T47D (cell line): ENCODE measurements around the gene SMARCB1.

Experiments
- DNase-seq, 2 experiments: peaks; one replicate each; pipeline versions ENCODE4 v3.0.0 to v3.0.0-alpha.2; 2011 to 2012; ENCODE audit warnings: low read depth in 1 of 2, low spot score in 1 of 2
- JUND ChIP-seq: IDR thresholded peaks from 2 replicates; pipeline ENCODE4 v1.6.1; 2012; ENCODE audit warnings: low read depth
- in situ Hi-C: cut with HindIII; loops from 2 replicates; pipeline ENCODE4 v1.10.0; 2016; ENCODE audit warnings: low sequenced_read_pairs, low pct_unique_long_range_greater_than_20kb

Gene SMARCB1

DNA sequence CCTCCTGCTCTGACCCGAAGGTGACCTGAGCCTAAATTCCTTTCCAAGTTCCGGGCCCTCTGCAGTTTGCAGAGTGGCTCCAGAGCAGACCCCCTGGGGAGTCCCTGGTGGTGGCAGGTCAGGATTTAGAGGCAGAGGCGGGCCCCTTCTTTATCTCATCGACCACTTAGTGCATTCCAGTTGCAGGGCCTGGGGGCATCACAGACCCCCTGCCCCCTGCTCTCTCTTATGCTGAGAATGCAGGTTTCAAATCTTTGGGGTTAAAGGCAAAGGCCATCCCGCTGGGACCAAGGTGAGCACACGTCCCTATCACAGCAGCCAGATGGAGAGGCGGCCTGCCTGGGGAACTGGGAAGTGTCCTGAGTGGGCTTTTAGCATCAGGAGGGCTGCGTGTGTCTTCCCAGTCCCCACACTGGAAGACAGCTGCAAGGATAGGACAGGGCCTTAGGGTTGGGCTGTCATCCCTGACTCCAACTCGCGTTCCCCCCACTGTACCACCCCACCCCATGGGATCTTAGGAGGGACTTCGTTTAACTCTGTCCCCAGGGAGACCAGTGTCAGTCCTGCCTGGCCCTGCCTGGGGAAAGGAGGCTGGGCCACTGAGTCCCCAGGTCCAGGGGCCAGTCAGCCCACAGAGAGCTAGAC lies 40.7 kb downstream of the SMARCB1 start:
- in situ Hi-C loops, result no loop called here
- no peak for DNase-seq
- TF ChIP-seq JUND, result no peak

DNA sequence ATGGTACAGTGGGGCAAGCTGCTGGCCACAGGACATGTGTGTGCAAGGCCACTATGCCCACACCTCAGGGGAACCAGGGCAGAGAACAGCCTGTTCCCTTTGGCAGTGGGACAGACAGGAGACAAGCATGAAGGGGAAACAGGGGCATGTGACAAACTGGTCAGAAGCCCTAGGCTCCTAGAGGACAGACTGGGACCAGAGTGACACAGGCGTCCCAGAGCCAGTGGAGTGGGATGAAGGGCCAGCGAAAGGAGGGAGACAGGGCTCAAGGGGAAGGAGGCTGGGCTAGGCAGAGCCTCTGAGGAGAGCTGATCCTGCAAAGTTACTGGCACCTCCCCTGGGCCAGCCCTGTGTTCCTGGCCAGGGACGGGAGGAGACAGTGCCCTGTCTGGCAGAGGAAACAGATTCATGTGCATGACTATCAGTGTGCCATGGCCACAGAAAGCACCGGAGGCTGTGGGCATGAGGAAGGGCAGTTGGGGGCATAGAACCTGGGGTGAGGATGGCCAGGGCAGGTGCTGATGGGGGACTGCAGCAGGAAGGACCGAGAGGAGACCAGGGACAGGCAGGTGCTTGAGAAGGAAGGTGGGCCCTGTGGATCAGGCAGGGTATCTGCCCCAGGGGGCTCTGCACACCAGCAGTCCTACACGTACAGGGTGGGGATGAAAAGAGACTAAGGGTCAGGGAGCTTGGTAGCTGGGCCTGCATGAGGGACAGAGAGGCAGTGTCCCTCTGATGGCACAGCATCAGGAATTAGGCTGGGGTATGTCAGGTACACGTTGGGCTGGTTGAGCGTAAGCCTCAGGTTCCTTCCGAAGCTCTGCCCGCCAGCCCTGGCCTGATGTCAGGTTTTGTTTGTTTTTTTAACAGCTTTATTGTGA lies 42.3 kb downstream of the SMARCB1 start:
- in situ Hi-C loops, result no loop called here
- no peak for DNase-seq
- TF ChIP-seq JUND, result no peak

DNA sequence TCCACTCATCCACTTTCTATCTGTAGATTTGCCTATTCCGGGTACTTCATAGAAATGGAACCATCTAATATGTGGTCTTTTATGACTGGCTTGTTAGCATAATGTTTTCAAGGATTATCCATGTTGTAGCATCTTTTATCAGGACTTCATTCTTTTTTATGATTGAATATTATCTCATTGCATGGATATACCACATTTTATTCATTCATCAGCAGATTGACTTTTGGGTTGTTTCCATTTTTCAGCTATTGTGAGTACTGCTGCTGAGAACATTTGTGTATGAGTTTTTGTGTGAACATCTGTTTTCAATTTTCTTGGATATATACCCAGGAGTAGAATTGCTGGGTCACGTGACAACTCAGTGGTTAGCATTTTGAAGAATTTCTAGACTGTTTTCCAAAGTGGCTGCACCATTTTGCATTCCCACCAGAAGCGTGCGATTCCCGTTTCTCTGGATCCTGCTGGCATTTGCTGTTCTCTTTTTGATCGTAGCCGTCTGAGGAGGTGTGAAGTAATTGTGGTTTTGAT lies 43.1 kb downstream of the SMARCB1 start:
- in situ Hi-C loops, result no loop called here
- no peak for DNase-seq

DNA sequence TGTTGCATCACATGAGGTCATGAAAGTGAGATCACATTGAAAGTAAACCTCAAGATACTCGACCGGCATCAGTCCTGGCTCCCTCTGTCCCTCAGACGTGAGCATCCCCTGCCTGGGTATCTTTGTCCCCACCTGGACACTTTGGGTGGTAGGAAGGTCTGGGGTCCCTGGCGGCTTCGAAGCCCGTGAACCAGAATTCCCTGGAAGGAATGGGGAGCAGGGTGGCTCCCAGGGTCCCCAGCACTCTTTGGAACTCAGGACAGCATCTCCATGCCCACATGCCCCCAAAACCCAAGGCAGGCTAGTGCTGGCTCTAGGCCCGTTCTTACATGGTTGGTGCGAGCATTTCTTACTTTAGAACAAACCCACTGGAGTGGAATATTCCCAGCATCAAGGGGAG lies 44.5 kb downstream of the SMARCB1 start:
- in situ Hi-C loops, result no loop called here
- TF ChIP-seq JUND, result no peak
- DNase-seq, result no peak

More for the DNA sequence above, 43.1 kb downstream of the SMARCB1 start:
- TF ChIP-seq JUND, result no peak

DNA sequence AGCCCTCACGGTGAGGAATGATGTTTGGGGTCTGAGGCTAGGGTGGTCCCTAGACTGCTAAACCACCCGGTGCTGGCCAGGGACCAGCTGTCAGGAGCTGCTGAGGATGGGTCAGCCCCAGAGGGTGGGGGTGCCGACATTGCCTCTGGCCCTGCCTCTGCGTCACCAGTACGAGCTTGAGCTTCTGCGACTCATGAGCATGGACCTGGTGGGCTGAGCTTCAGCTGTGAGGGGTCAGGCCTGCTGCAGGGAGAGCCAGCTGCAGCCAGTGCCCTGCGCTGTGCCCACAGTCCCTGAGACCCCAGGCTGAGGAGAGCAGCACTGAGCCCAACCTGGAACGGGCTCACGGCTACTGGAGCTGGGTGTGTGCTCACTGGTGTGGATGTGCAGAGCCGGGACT lies 45.0 kb downstream of the SMARCB1 start:
- no peak for TF ChIP-seq JUND
- no peak for DNase-seq
- in situ Hi-C loops, result no loop called here

DNA sequence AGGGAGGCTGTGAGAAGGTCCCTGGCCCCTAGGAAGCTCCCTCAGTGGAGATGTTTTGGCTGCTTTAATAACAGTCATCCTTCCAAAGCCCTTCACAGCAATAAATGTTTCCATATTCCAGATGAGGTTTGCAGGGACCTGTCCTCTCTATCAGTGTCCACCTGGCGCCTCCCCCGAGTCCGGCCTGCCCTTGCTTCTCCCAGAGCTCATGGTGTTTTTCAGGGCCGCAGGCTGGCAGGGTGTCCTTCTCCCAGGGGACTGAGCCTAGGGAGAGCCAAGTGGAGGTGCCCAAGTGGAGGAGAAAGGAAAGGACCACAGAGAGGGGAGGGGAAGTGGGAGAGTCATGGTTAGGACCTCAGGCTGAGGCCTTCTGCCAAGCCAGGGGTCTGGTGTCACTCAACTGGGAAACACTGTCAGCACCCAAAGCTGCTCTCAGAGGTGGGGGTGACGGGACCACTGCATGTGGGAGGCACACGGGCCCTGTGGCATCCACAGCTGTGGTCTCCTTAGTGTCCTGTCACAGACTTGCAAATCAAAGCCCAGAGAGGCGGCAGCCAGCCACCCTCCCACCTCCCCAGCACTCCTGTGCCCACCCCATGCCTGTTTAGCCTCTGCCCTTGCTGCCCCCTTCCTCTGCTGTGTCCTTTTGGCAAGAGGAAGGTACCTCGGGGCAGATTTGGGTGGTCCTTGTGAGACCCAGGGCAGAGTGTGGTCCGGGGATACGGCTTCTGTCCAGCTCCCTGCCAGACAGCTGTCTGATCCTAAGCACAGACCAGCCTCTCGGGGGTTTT lies 45.7 kb downstream of the SMARCB1 start:
- no peak for TF ChIP-seq JUND
- in situ Hi-C loops, result no loop called here

DNA sequence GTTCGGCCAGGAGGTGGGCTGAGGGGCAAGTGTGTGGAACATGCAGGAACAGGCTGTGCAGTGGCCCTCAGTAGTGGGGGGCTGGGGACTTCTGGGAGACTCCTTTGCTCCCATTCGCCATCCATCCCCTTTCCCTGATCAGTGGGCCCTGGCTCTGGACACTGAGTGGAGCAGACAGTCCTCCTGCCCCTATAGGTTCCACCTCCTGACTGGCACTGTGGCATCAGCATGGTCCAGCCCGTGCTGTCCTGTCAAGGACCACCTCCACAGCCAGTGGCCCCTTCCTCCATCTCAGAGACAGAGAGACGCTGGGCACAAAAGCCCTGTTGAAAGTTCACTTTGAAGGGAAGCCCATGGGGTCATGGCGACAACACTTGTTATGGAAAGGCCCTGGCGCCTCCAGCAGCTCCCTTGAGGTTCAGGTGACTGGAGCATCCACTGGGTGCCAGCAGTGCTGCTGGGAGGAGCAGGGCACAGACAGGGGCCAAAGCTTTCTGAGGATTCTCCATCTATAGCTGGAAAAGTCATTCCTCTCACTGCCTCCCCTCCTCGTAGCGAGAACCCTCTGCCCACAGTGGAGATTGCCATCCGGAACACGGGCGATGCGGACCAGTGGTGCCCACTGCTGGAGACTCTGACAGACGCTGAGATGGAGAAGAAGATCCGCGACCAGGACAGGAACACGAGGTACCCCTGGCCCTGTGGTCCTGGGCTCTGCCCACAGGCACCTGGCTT lies 46.4 kb downstream of the SMARCB1 start:
- no peak for TF ChIP-seq JUND
- no peak for DNase-seq
- in situ Hi-C loops, result no loop called here

More for the DNA sequence above, 45.7 kb downstream of the SMARCB1 start:
- DNase-seq, result no peak

DNA sequence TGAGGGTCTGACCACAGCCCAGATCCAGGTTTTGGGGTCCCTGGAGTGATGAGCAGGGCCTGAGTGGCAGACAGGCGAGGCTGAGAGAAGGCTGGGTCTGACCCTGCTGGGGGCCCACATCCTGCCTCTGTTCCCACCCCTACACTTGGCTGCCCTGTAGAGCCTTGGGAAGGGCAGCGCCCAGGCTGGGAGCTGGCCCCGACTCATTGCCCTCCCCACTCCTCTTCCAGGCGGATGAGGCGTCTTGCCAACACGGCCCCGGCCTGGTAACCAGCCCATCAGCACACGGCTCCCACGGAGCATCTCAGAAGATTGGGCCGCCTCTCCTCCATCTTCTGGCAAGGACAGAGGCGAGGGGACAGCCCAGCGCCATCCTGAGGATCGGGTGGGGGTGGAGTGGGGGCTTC lies 47.1 kb downstream of the SMARCB1 start:
- no peak for TF ChIP-seq JUND
- no peak for DNase-seq
- in situ Hi-C loops, result no loop called here

DNA sequence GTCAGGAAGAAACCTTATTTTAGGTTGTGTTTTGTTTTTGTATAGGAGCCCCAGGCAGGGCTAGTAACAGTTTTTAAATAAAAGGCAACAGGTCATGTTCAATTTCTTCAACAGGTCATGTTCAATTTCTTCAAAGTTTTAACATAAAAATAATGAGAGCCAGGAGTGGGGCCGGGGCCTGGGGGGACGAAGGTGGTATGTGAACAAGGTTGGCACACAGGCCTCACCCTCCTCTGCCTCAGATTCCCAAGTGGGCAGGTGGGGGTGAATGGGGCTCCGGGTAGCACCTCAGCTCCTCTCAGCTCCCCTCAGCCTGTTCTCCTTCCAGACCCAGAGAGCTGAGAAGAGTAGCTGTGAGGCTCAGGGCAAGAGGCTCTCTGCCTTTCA lies 47.6 kb downstream of the SMARCB1 start:
- TF ChIP-seq JUND, result no peak
- no peak for DNase-seq
- in situ Hi-C loops, result no loop called here

DNA sequence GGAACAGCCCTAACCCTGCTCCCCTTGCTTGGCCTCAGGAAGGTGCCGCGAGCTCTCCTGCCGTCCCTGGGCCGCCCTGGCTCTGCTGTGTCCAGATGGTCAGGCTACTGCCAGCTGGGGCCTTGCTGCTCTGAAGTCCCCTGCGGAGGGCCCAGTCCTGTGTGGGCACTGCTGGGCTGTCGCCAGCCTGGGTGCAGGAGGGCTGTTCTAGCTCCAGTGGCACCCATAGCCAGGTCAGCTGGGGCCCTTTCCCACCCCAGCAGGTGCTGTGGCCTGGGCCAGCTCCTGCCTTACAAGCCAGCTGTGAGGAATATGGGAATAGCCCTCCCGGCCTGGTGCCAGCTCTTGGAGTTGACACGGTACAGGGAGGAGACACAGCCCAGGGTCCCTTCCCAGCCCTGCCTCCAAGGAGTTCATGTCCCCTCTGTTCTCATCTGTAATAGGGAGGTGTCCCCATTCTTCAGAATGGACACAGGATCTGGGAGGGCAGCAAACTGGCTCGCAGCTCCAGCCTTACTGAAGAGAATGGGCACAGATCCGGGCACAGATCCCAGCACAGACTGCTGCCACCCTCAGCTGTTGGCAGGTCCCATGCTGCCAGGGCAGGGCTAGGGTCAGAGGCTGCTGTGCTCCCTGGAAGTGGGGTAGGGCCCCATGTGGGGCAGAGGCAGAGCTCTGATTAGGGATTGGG lies 48.2 kb downstream of the SMARCB1 start:
- no peak for TF ChIP-seq JUND
- in situ Hi-C loops, result no loop called here
- no peak for DNase-seq

DNA sequence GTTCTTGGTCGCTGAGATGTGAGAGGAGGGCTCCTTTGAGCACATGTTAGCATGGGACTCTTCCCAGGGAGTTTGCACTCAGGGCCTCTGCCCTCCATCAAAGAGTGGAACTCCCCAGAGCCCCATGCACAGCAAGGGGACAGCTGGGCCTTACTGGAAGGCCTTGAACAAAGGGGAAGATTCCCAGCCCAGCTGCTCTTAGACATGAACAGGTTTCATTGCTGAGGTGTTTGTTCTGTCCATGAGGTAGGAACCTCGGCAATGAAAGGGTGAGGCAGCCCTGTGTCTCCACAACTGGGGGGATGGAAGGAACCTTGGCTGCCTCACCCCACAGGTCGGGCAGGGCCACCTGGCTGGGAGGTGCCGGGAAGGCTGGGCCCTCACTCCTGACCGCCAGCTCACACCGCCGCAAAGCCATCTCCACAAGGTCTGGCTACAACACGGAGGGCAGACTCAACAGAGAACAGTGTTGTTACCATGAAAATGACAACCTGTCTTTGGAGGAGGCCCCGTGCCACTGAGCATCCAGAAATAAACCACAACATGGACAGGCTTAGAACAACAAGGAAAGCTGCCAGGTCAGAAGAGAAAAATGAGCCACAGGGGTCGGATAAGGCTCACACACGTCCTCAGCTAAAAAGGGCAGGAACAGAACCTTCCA lies 48.8 kb downstream of the SMARCB1 start:
- no peak for TF ChIP-seq JUND
- in situ Hi-C loops, result no loop called here
- no peak for DNase-seq

DNA sequence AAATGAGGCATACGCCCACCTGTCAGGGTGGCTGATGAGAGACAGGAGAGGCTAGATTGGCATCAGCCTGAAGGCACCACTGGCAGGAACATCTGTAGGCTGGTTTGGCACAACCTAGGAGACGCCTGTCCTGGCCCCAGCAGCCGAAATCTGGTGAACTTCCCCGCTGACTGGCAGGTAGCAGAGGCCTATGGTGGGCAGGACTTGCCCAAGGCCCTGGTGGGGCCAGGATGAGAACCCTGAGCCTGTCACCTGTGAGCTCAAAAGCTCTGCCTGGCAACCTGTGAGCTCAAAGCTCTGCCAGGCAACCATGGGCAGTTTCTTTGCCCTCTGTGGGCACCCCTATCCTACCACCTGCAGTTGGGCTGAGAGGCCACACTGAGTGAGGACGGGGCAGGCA lies 49.5 kb downstream of the SMARCB1 start:
- TF ChIP-seq JUND, result no peak
- no peak for DNase-seq
- in situ Hi-C loops, result no loop called here
